Astrocyte (in vitro differentiated cells and primary cell): ENCODE results near the gene LIPI. TPM values are rescaled to one million over a fixed set of nuclear protein-coding genes. Genes with fewer than 3 reads are reported as not detected.

Experiments used
- DNase-seq: peaks from one replicate; pipeline ENCODE4 v3.0.0-alpha.2; 2010; ENCODE audit warnings: low read depth
- FAIRE-seq: peaks from 2 replicates; lab custom pipeline; 2011; peaks lifted over from hg19 to GRCh38; lab: Jason Lieb, UNC
- H2AFZ ChIP-seq: 2 replicates; pipeline ENCODE4 v1.6.0; 2012; ENCODE audit warnings: low read depth, low read length, inconsistent platforms
- H3K27ac ChIP-seq: 2 replicates; pipeline ENCODE4 v1.5.1; 2011; ENCODE audit warnings: low read depth, low read length, inconsistent platforms
- H3K27me3 ChIP-seq: 2 replicates; pipeline ENCODE4 v1.6.0; 2011; ENCODE audit warnings: low read length, inconsistent platforms; ENCODE audit not compliant: insufficient read depth
- H3K36me3 ChIP-seq: 2 replicates; pipeline ENCODE4 v1.5.1; 2011; ENCODE audit warnings: low read length, inconsistent platforms; ENCODE audit not compliant: insufficient read depth
- H3K4me1 ChIP-seq: 2 replicates; pipeline ENCODE4 v1.5.1; 2011; ENCODE audit warnings: low read length, inconsistent platforms; ENCODE audit not compliant: insufficient read depth
- H3K4me2 ChIP-seq: 2 replicates; pipeline ENCODE4 v1.6.0; 2012; ENCODE audit warnings: low read length, inconsistent platforms
- H3K4me3 ChIP-seq: 2 replicates; pipeline ENCODE4 v1.5.1; 2011; ENCODE audit warnings: low read depth, mild to moderate bottlenecking, low read length, inconsistent platforms; ENCODE audit not compliant: insufficient read depth
- H3K79me2 ChIP-seq: 2 replicates; pipeline ENCODE4 v1.6.0; 2012; ENCODE audit warnings: mild to moderate bottlenecking, low read length, inconsistent platforms; ENCODE audit not compliant: insufficient read depth
- H3K9ac ChIP-seq: 2 replicates; pipeline ENCODE4 v1.6.0; 2012; ENCODE audit warnings: mild to moderate bottlenecking, low read length, inconsistent platforms
- H3K9me3 ChIP-seq: 2 replicates; pipeline ENCODE4 v1.5.1; 2012; ENCODE audit warnings: low read depth, mild to moderate bottlenecking, low read length, inconsistent platforms; ENCODE audit not compliant: insufficient read depth
- H4K20me1 ChIP-seq: 2 replicates; pipeline ENCODE4 v1.6.0; 2012; ENCODE audit warnings: low read length, inconsistent platforms; ENCODE audit not compliant: insufficient read depth
- H3K27ac Mint-ChIP-seq: one replicate; pipeline ENCODE4 v1.8.0; 2021; ENCODE audit warnings: mild to moderate bottlenecking, mixed read lengths; ENCODE audit not compliant: unreplicated experiment
- H3K27me3 Mint-ChIP-seq: one replicate; pipeline ENCODE4 v1.8.0; 2021; ENCODE audit warnings: low read depth, mixed read lengths; ENCODE audit not compliant: unreplicated experiment
- H3K36me3 Mint-ChIP-seq: one replicate; pipeline ENCODE4 v1.8.0; 2021; ENCODE audit warnings: low read depth, mixed read lengths; ENCODE audit not compliant: unreplicated experiment
- H3K4me1 Mint-ChIP-seq: one replicate; pipeline ENCODE4 v1.8.0; 2021; ENCODE audit warnings: low read depth, mixed read lengths; ENCODE audit not compliant: unreplicated experiment
- H3K4me3 Mint-ChIP-seq: one replicate; pipeline ENCODE4 v1.8.0; 2021; ENCODE audit warnings: mild to moderate bottlenecking, moderate library complexity, mixed read lengths; ENCODE audit not compliant: unreplicated experiment
- H3K9me3 Mint-ChIP-seq: one replicate; pipeline ENCODE4 v1.8.0; 2021; ENCODE audit warnings: mild to moderate bottlenecking, mixed read lengths; ENCODE audit not compliant: unreplicated experiment
- EZH2 ChIP-seq: IDR thresholded peaks from 2 replicates; pipeline ENCODE4 v1.6.1; 2012; ENCODE audit warnings: mild to moderate bottlenecking, low read length, inconsistent platforms; ENCODE audit not compliant: insufficient read depth
- total RNA-seq: library from RNA; stranded (reverse); gene quantifications from 2 replicates; pipeline ENCODE4 v1.2.1, GENCODE V29; 2021
- TF ChIP-seq, protein P1 (sequence below): IDR thresholded peaks from 2 replicates; pipeline ENCODE4 v1.5.1; 2011; ENCODE audit warnings: low read depth, mild to moderate bottlenecking, inconsistent platforms, low read length, moderate library complexity; ENCODE audit not compliant: insufficient read depth

LIPI gene
- total RNA-seq, 1 donor from 2014 or later: not detected

DNA sequence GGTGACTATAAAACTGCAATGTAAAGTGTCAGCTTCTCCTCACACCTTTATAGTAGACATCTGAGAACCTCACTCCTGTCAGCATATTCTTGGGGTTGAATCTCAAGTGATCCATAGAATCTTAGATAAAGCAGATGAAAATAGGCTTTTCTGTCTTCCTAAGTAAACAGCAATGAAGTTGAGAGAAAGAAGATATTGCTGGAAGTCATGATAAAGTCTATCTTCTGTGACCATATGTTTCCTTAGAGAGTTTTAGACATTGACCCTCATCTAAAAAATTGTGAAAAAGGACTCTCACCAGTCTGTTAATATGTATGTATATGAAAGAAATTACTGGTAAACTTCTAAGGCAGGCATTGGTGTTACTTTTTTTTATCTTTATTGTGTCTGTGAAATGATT lies 66.8 kb downstream of the LIPI start:
- DNase-seq (no peak), FAIRE-seq (no peak)
- Mint-ChIP-seq H3K36me3 (no peaks in the 10 kb centered on the region), H3K4me3 (no peak overlapping the region), H3K4me1 (no peaks in the 10 kb centered on the region), H3K27ac (no peak overlapping the region), H3K27me3 (no peaks in the 10 kb centered on the region), H3K9me3 (no peaks in the 10 kb centered on the region)
- H3K27ac ChIP-seq: no peak overlapping the region
- TF ChIP-seq EZH2: no peak
- TF ChIP-seq, protein P1, sequence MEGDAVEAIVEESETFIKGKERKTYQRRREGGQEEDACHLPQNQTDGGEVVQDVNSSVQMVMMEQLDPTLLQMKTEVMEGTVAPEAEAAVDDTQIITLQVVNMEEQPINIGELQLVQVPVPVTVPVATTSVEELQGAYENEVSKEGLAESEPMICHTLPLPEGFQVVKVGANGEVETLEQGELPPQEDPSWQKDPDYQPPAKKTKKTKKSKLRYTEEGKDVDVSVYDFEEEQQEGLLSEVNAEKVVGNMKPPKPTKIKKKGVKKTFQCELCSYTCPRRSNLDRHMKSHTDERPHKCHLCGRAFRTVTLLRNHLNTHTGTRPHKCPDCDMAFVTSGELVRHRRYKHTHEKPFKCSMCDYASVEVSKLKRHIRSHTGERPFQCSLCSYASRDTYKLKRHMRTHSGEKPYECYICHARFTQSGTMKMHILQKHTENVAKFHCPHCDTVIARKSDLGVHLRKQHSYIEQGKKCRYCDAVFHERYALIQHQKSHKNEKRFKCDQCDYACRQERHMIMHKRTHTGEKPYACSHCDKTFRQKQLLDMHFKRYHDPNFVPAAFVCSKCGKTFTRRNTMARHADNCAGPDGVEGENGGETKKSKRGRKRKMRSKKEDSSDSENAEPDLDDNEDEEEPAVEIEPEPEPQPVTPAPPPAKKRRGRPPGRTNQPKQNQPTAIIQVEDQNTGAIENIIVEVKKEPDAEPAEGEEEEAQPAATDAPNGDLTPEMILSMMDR: no peak
- H3K9me3 ChIP-seq: no peaks in the 10 kb centered on the region
- H3K4me2 ChIP-seq: no peak overlapping the region
- H3K9ac ChIP-seq: no peak overlapping the region
- H3K4me1 ChIP-seq: no peaks in the 10 kb centered on the region
- H3K79me2 ChIP-seq: no peaks in the 10 kb centered on the region
- H3K36me3 ChIP-seq: no peaks in the 10 kb centered on the region
- no peaks in the 10 kb centered on the region for H3K27me3 ChIP-seq
- no peak overlapping the region for H2AFZ ChIP-seq
- no peak overlapping the region for H3K4me3 ChIP-seq
- H4K20me1 ChIP-seq: no peaks in the 10 kb centered on the region

DNA sequence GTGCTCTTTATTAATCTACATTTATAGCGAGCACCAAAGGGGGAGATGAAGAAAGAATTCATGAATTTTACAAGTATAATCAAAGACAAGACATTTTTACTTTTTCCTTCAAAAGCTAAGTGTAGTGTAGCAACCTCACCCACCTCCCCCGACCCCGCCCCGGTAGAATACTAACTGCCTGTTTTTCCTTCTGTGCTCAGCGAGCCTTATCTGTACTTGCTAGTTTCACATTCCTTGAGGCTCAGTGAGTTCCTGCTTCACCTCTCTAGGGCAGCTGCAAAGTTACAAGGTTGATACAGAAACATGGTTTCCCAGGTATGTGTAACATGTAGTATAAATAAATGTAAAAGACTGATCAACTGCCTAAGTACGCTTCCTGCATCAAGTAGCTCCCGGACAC lies 86.5 kb downstream of the LIPI start:
- Mint-ChIP-seq H3K27ac (no peak overlapping the region), H3K36me3 (no peaks in the 10 kb centered on the region), H3K4me3 (no peak overlapping the region), H3K27me3 (no peaks in the 10 kb centered on the region), H3K4me1 (no peaks in the 10 kb centered on the region), H3K9me3 (no peaks in the 10 kb centered on the region)
- H3K4me3 ChIP-seq: no peak overlapping the region
- no peak overlapping the region for H3K4me2 ChIP-seq
- H3K9me3 ChIP-seq: no peaks in the 10 kb centered on the region
- FAIRE-seq (no peak), DNase-seq (no peak)
- H3K9ac ChIP-seq: no peak overlapping the region
- no peaks in the 10 kb centered on the region for H3K36me3 ChIP-seq
- TF ChIP-seq, protein P1: no peak
- TF ChIP-seq EZH2: no peak
- no peaks in the 10 kb centered on the region for H3K4me1 ChIP-seq
- H2AFZ ChIP-seq: no peak overlapping the region
- no peak overlapping the region for H3K27ac ChIP-seq
- H3K79me2 ChIP-seq: no peaks in the 10 kb centered on the region
- H3K27me3 ChIP-seq: no peaks in the 10 kb centered on the region
- H4K20me1 ChIP-seq: no peaks in the 10 kb centered on the region

DNA sequence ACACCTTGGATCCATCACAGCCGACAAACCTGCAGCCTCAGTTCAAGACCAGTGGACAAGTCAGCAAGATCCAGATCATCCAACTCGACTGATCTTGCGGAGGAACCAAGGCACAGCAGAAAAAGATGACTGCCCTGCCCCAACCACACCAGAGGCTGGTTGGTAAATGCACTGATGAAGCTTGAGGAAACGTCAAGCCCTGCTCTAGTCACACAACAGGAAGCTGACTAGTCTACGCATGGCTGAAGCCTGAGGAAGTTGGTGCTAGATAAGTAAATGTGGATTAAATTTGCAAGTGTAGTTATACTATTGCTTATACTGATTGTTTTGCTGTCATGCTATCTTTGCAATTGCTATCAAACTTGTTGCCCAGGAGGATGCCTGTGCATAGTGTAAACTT lies 89.0 kb downstream of the LIPI start:
- Histone ChIP-seq H3K4me1 (no peaks in the 10 kb centered on the region), H3K9ac (no peak overlapping the region), H3K9me3 (no peaks in the 10 kb centered on the region), H3K79me2 (no peaks in the 10 kb centered on the region), H4K20me1 (no peaks in the 10 kb centered on the region), H2AFZ (no peak overlapping the region), H3K36me3 (no peaks in the 10 kb centered on the region), H3K27ac (no peak overlapping the region), H3K4me3 (no peak overlapping the region), H3K27me3 (no peaks in the 10 kb centered on the region), H3K4me2 (no peak overlapping the region)
- Mint-ChIP-seq H3K27ac (no peak overlapping the region), H3K4me3 (no peak overlapping the region), H3K4me1 (no peaks in the 10 kb centered on the region), H3K27me3 (no peaks in the 10 kb centered on the region), H3K36me3 (no peaks in the 10 kb centered on the region), H3K9me3 (no peaks in the 10 kb centered on the region)
- FAIRE-seq: no peak
- TF ChIP-seq EZH2: no peak
- TF ChIP-seq, protein P1: no peak
- DNase-seq: no peak
